HG02884 (cell line): ENCODE data around the gene ARFRP1.
"Not testable (repeated sequence)": the region's sequence is repeated elsewhere in the genome, so short reads cannot be mapped to it uniquely, and the experiment has no call there.

ENCODE experiments used
- ATAC-seq: cut with Tn5 transposase; IDR thresholded peaks from one replicate; pipeline ENCODE4 v1.9.1; 2021; ENCODE audit warnings: mild to moderate bottlenecking, moderate library complexity; ENCODE audit not compliant: unreplicated experiment

Gene ARFRP1

GRCh38 chr20:63678667-63679465, 28.9 kb downstream of the ARFRP1 start:
- no peak for ATAC-seq

GRCh38 chr20:63678071-63678470, 29.7 kb downstream of the ARFRP1 start:
- no peak for ATAC-seq

GRCh38 chr20:63675681-63676368, 32.0 kb downstream of the ARFRP1 start:
- no peak for ATAC-seq

GRCh38 chr20:63673951-63674350, 33.8 kb downstream of the ARFRP1 start:
- no peak for ATAC-seq

- ATAC-seq, result no peak
These were observed 35.1 kb downstream of the ARFRP1 start for GRCh38 chr20:63672666-63673065.

GRCh38 chr20:63671695-63672094, 36.1 kb downstream of the ARFRP1 start:
- ATAC-seq, result not testable (repeated sequence)

- no peak for ATAC-seq
These were observed 39.4 kb downstream of the ARFRP1 start for GRCh38 chr20:63668351-63668750.

GRCh38 chr20:63667858-63668257, 39.9 kb downstream of the ARFRP1 start:
- ATAC-seq, result no peak

- no peak for ATAC-seq
These were observed 42.1 kb downstream of the ARFRP1 start for GRCh38 chr20:63665708-63666107.

- no peak for ATAC-seq
These were observed 42.7 kb downstream of the ARFRP1 start for GRCh38 chr20:63664861-63665594.

- no peak for ATAC-seq
These were observed 43.5 kb downstream of the ARFRP1 start for GRCh38 chr20:63664143-63664851.

- ATAC-seq, result no peak
These were observed 44.3 kb downstream of the ARFRP1 start for GRCh38 chr20:63663332-63664066.

- ATAC-seq, result no peak
These were observed 45.0 kb downstream of the ARFRP1 start for GRCh38 chr20:63662813-63663189.

GRCh38 chr20:63661959-63662812, 45.6 kb downstream of the ARFRP1 start:
- ATAC-seq, result no peak

- ATAC-seq, result no peak
These were observed 46.7 kb downstream of the ARFRP1 start for GRCh38 chr20:63661108-63661507.

GRCh38 chr20:63660622-63661021, 47.2 kb downstream of the ARFRP1 start:
- ATAC-seq, result no peak

- not testable (repeated sequence) for ATAC-seq
These were observed 47.6 kb downstream of the ARFRP1 start for GRCh38 chr20:63660174-63660573.

GRCh38 chr20:63659370-63659769, 48.4 kb downstream of the ARFRP1 start:
- ATAC-seq, result no peak

GRCh38 chr20:63658749-63659187, 49.0 kb downstream of the ARFRP1 start:
- ATAC-seq, result no peak
